ENCODE measurements around the gene SPATA20.

DNA sequence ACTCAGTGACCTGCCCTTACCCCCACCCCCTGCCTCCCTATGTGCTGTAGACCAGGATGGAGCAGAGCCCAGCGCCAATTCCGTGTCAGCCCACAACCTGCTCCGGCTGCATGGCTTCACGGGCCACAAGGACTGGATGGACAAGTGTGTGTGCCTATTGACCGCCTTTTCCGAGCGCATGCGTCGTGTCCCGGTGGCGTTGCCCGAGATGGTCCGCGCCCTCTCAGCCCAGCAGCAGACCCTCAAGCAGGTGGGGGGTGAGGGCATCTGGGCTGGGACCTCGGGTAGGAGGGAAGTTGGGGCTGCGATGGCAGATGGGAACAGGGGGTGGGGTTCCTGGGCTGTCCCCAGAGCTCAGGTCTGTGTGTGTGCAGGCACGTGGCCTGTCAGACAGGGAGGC lies 7.2 kb downstream of the SPATA20 start:
- TF ChIP-seq, protein P1, sequence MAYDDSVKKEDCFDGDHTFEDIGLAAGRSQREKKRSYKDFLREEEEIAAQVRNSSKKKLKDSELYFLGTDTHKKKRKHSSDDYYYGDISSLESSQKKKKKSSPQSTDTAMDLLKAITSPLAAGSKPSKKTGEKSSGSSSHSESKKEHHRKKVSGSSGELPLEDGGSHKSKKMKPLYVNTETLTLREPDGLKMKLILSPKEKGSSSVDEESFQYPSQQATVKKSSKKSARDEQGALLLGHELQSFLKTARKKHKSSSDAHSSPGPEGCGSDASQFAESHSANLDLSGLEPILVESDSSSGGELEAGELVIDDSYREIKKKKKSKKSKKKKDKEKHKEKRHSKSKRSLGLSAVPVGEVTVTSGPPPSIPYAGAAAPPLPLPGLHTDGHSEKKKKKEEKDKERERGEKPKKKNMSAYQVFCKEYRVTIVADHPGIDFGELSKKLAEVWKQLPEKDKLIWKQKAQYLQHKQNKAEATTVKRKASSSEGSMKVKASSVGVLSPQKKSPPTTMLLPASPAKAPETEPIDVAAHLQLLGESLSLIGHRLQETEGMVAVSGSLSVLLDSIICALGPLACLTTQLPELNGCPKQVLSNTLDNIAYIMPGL (CRISPR knock-in tag; IDR thresholded peaks at IDR 0.05; ENCODE audit: borderline replicate concordance in 1 of 2, low read depth in 1 of 2) = no peak
- TF ChIP-seq POLR2A (IDR thresholded peaks at IDR 0.05; ENCODE audit: insufficient read depth in 1 of 2, low read depth in 2 of 2, low read length in 2 of 2) (no peak), CEBPZ (IDR thresholded peaks at IDR 0.05; ENCODE audit: low read length) (no peak), GABPA (IDR thresholded peaks at IDR 0.05; ENCODE audit: low read depth, low read length) (no peak), GABPA (CRISPR knock-in tag; IDR thresholded peaks at IDR 0.05; ENCODE audit: low read depth) (no peak), CREB1 (IDR thresholded peaks at IDR 0.05) (no peak), CREB1 (CRISPR knock-in tag; IDR thresholded peaks at IDR 0.05) (no peak), MTA1 (CRISPR knock-in tag; IDR thresholded peaks at IDR 0.05; ENCODE audit: borderline replicate concordance) (no peak), MXI1 (IDR thresholded peaks at IDR 0.05; ENCODE audit: borderline replicate concordance, low read depth, low read length) (no peak)
- TF ChIP-seq, protein P2, sequence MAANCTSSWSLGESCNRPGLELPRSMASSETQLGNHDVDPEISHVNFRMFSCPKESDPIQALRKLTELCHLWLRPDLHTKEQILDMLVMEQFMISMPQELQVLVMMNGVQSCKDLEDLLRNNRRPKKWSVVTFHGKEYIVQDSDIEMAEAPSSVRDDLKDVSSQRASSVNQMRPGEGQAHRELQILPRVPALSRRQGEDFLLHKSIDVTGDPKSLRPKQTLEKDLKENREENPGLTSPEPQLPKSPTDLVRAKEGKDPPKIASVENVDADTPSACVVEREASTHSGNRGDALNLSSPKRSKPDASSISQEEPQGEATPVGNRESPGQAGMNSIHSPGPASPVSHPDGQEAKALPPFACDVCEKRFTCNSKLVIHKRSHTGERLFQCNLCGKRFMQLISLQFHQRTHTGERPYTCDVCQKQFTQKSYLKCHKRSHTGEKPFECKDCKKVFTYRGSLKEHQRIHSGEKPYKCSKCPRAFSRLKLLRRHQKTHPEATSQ (CRISPR knock-in tag; IDR thresholded peaks at IDR 0.05; ENCODE audit: borderline replicate concordance) = no peak

Data from HepG2 (cell line).